DOHH2 (cell line): Measurements from ENCODE around the gene IGSF9.

Experiments
- H3F3A ChIP-seq: fragments of 200-600 bp; sonication (generic), shearing (Covaris generic); 2 replicates; pipeline ENCODE4 v1.6.0; 2016; ENCODE audit warnings: antibody characterized with exemption, mild to moderate bottlenecking; ENCODE audit not compliant: control insufficient read depth, insufficient read depth
- H3K27ac ChIP-seq: fragments of 200-600 bp; sonication (generic); 2 replicates; pipeline ENCODE4 v1.5.1; 2014; ENCODE audit warnings: low read depth, mild to moderate bottlenecking, low read length, moderate library complexity
- H3K27me3 ChIP-seq: fragments of 200-600 bp; sonication (generic); 2 replicates; pipeline ENCODE4 v1.6.1; 2014; ENCODE audit warnings: mild to moderate bottlenecking, low read length, mixed read lengths; ENCODE audit not compliant: control insufficient read depth
- H3K36me3 ChIP-seq: fragments of 200-600 bp; sonication (generic); 2 replicates; pipeline ENCODE4 v1.6.1; 2014; ENCODE audit warnings: mild to moderate bottlenecking, low read length, moderate library complexity, mixed read lengths; ENCODE audit not compliant: control insufficient read depth
- H3K4me1 ChIP-seq: fragments of 200-600 bp; sonication (generic); 2 replicates; pipeline ENCODE4 v1.6.1; 2014; ENCODE audit warnings: mild to moderate bottlenecking, low read length, mixed read lengths; ENCODE audit not compliant: control insufficient read depth
- H3K4me2 ChIP-seq: fragments of 200-600 bp; sonication (generic); 2 replicates; pipeline ENCODE4 v1.6.0; 2014; ENCODE audit warnings: mild to moderate bottlenecking, low read length, moderate library complexity
- H3K4me3 ChIP-seq: fragments of 200-600 bp; sonication (generic); 2 replicates; pipeline ENCODE4 v1.5.1; 2014; ENCODE audit warnings: mild to moderate bottlenecking, low read length, mixed read lengths
- H3K79me2 ChIP-seq: fragments of 200-600 bp; sonication (generic); 2 replicates; pipeline ENCODE4 v1.6.1; 2014; ENCODE audit warnings: mild to moderate bottlenecking, low read length, mixed read lengths; ENCODE audit not compliant: control insufficient read depth
- H3K9me2 ChIP-seq: fragments of 200-600 bp; sonication (generic); replicated peaks from 2 replicates; pipeline ENCODE4 v1.6.1; 2014; ENCODE audit warnings: mild to moderate bottlenecking, low read length, mixed read lengths; ENCODE audit not compliant: control insufficient read depth
- H3K9me3 ChIP-seq: fragments of 200-600 bp; sonication (generic); 2 replicates; pipeline ENCODE4 v1.6.1; 2014; ENCODE audit warnings: antibody characterized with exemption, low read length, mixed read lengths; ENCODE audit not compliant: control insufficient read depth, insufficient read depth
- H4K20me1 ChIP-seq: fragments of 200-600 bp; sonication (generic); 2 replicates; pipeline ENCODE4 v1.6.0; 2014; ENCODE audit warnings: low read depth, mild to moderate bottlenecking, antibody characterized with exemption, low read length, moderate library complexity; ENCODE audit not compliant: control insufficient read depth, insufficient read depth
- CTCF ChIP-seq: fragments of 200-600 bp; sonication (generic); IDR thresholded peaks from one replicate; pipeline ENCODE4 v1.5.1; 2014; ENCODE audit warnings: antibody characterized with exemption, mild to moderate bottlenecking, low read depth, low read length; ENCODE audit not compliant: poor library complexity, severe bottlenecking
- EZH2phosphoT487 ChIP-seq: fragments of 200-600 bp; sonication (generic); IDR thresholded peaks from 2 replicates; pipeline ENCODE4 v1.6.1; 2017; ENCODE audit warnings: borderline replicate concordance, mild to moderate bottlenecking, antibody characterized with exemption, low read length, moderate library complexity, mixed read lengths

The IGSF9 gene

GRCh38 chr1:159934136-159935039 is 11.0 kb downstream of the IGSF9 start:
- no peaks in the 10 kb centered on the region for H3K9me3 ChIP-seq
- H3K4me2 ChIP-seq = no peak overlapping the region
- no peaks in the 10 kb centered on the region for H4K20me1 ChIP-seq
- no peak overlapping the region for H3K27ac ChIP-seq
- no peaks in the 10 kb centered on the region for H3K36me3 ChIP-seq
- no peaks in the 10 kb centered on the region for H3F3A ChIP-seq
- TF ChIP-seq EZH2phosphoT487 (no peak), CTCF (no peak)
- peaks cover 5% of the 10 kb centered on the region; the same call in 1 of the 2 replicates for H3K27me3 ChIP-seq
- no peak overlapping the region for H3K4me3 ChIP-seq
- no peaks in the 10 kb centered on the region for H3K9me2 ChIP-seq
- peaks cover 38% of the 10 kb centered on the region for H3K4me1 ChIP-seq
- H3K79me2 ChIP-seq = no peaks in the 10 kb centered on the region

GRCh38 chr1:159933347-159933746 is 12.1 kb downstream of the IGSF9 start:
- H3F3A ChIP-seq = no peaks in the 10 kb centered on the region
- TF ChIP-seq EZH2phosphoT487 (no peak), CTCF (no peak)
- no peaks in the 10 kb centered on the region for H3K9me3 ChIP-seq
- no peaks in the 10 kb centered on the region for H4K20me1 ChIP-seq
- no peak overlapping the region for H3K4me2 ChIP-seq
- H3K36me3 ChIP-seq = no peaks in the 10 kb centered on the region
- H3K27me3 ChIP-seq = peaks cover 5% of the 10 kb centered on the region; the same call in 1 of the 2 replicates
- no peaks in the 10 kb centered on the region for H3K79me2 ChIP-seq
- H3K4me1 ChIP-seq = peaks cover 28% of the 10 kb centered on the region
- H3K9me2 ChIP-seq = no peaks in the 10 kb centered on the region
- no peak overlapping the region for H3K27ac ChIP-seq
- H3K4me3 ChIP-seq = no peak overlapping the region

- Histone ChIP-seq H3K36me3 (no peaks in the 10 kb centered on the region), H3K4me2 (no peak overlapping the region), H3F3A (no peaks in the 10 kb centered on the region), H3K27me3 (peaks cover 5% of the 10 kb centered on the region; the same call in 1 of the 2 replicates), H3K9me3 (no peaks in the 10 kb centered on the region), H3K27ac (no peak overlapping the region), H3K79me2 (no peaks in the 10 kb centered on the region), H3K4me1 (peaks cover 20% of the 10 kb centered on the region), H3K9me2 (no peaks in the 10 kb centered on the region), H4K20me1 (no peaks in the 10 kb centered on the region), H3K4me3 (no peak overlapping the region)
- TF ChIP-seq CTCF (no peak), EZH2phosphoT487 (no peak)
Observed at GRCh38 chr1:159932296-159933285, 12.8 kb downstream of the IGSF9 start.
